SK-N-SH treated with all-trans-retinoic acid at 6 μM for 48 hours (cell line): ENCODE data around the gene IRS1.

Experiments used
- ATAC-seq: fragments of 200-7000 bp; cut with Tn5 transposase; 3 replicates; pipeline ENCODE4 v1.9.1; 2020; ENCODE audit warnings: mild to moderate bottlenecking, moderate library complexity
- ARNTL ChIP-seq: fragments of 450-650 bp; formaldehyde crosslinking; IDR thresholded peaks from 2 replicates; pipeline ENCODE4 v1.5.0; 2020; ENCODE audit warnings: low read depth, mild to moderate bottlenecking, moderate library complexity, borderline replicate concordance
- BACH2 ChIP-seq: fragments of 250-450 bp; sonication (Bioruptor Pico); IDR thresholded peaks from 2 replicates; pipeline ENCODE4 v1.9.0; 2021; ENCODE audit warnings: mild to moderate bottlenecking, borderline replicate concordance
- CSDC2 ChIP-seq: fragments of 250-450 bp; sonication (Bioruptor Pico); IDR thresholded peaks from 2 replicates; pipeline ENCODE4 v1.5.0; 2020; ENCODE audit warnings: mild to moderate bottlenecking, moderate library complexity
- GLIS3 ChIP-seq: fragments of 250-450 bp; sonication (Bioruptor Pico); IDR thresholded peaks from 2 replicates; pipeline ENCODE4 v1.5.0; 2020; ENCODE audit warnings: mild to moderate bottlenecking, moderate library complexity
- ISL1 ChIP-seq: fragments of 250-450 bp; sonication (Bioruptor Pico); IDR thresholded peaks from 2 replicates; pipeline ENCODE4 v2.1.2; 2022; ENCODE audit warnings: mild to moderate bottlenecking, moderate library complexity
- OSR1 ChIP-seq: fragments of 250-450 bp; sonication (Bioruptor Pico); IDR thresholded peaks from 2 replicates; pipeline ENCODE4 v1.8.0; 2022; ENCODE audit warnings: moderate library complexity, mild to moderate bottlenecking, inconsistent platforms
- POU6F1 ChIP-seq: fragments of 250-450 bp; sonication (Bioruptor Pico); IDR thresholded peaks from 2 replicates; pipeline ENCODE4 v1.8.0; 2021; ENCODE audit warnings: low read depth, mild to moderate bottlenecking, moderate library complexity, borderline replicate concordance
- PPARA ChIP-seq: fragments of 250-450 bp; sonication (Bioruptor Pico); IDR thresholded peaks from 2 replicates; pipeline ENCODE4 v1.5.0; 2020; ENCODE audit warnings: mild to moderate bottlenecking, borderline replicate concordance
- RARB ChIP-seq: fragments of 250-450 bp; sonication (Bioruptor Pico); IDR thresholded peaks from 2 replicates; pipeline ENCODE4 v1.8.0; 2021; ENCODE audit warnings: mild to moderate bottlenecking, moderate library complexity
- SNAI2 ChIP-seq: fragments of 250-450 bp; sonication (Bioruptor Pico); IDR thresholded peaks from 2 replicates; pipeline ENCODE4 v1.5.0; 2020; ENCODE audit warnings: mild to moderate bottlenecking, moderate library complexity
- TCF4 ChIP-seq: fragments of 250-450 bp; sonication (Bioruptor Pico); IDR thresholded peaks from 2 replicates; pipeline ENCODE4 v1.8.0; 2021; ENCODE audit warnings: mild to moderate bottlenecking, moderate library complexity, borderline replicate concordance
- TOX ChIP-seq: fragments of 250-450 bp; sonication (Bioruptor Pico); IDR thresholded peaks from 2 replicates; pipeline ENCODE4 v1.8.0; 2021; ENCODE audit warnings: mild to moderate bottlenecking, moderate library complexity, borderline replicate concordance
- TSHZ2 ChIP-seq: fragments of 250-450 bp; sonication (Bioruptor Pico); IDR thresholded peaks from 2 replicates; pipeline ENCODE4 v1.5.0; 2020; ENCODE audit warnings: mild to moderate bottlenecking, moderate library complexity
- ZC3H10 ChIP-seq: fragments of 250-450 bp; sonication (Bioruptor Pico); IDR thresholded peaks from 2 replicates; pipeline ENCODE4 v1.5.1; 2021; ENCODE audit warnings: mild to moderate bottlenecking, moderate library complexity
- ZFP3 ChIP-seq: fragments of 250-450 bp; sonication (Bioruptor Pico); IDR thresholded peaks from 2 replicates; pipeline ENCODE4 v1.5.0; 2020; ENCODE audit warnings: mild to moderate bottlenecking, moderate library complexity
- ZFP30 ChIP-seq: fragments of 450-650 bp; formaldehyde crosslinking; IDR thresholded peaks from 2 replicates; pipeline ENCODE4 v1.5.0; 2022; ENCODE audit warnings: mild to moderate bottlenecking, moderate library complexity
- ZNF565 ChIP-seq: fragments of 450-650 bp; formaldehyde crosslinking; conservative IDR thresholded peaks from 2 replicates; pipeline ENCODE4 v1.5.0; 2020; ENCODE audit warnings: low read depth, mild to moderate bottlenecking, moderate library complexity
- ZNF70 ChIP-seq: fragments of 450-650 bp; formaldehyde crosslinking; IDR thresholded peaks from 2 replicates; pipeline ENCODE4 v1.5.0; 2020; ENCODE audit warnings: mild to moderate bottlenecking, moderate library complexity
- ZNF8 ChIP-seq: fragments of 450-650 bp; formaldehyde crosslinking; IDR thresholded peaks from 2 replicates; pipeline ENCODE4 v1.5.0; 2020; ENCODE audit warnings: mild to moderate bottlenecking, moderate library complexity
- TF ChIP-seq, protein P1 (sequence below): fragments of 250-450 bp; sonication (Bioruptor Pico); IDR thresholded peaks from 2 replicates; pipeline ENCODE4 v1.5.1; 2020; ENCODE audit warnings: low read depth, mild to moderate bottlenecking, moderate library complexity
- TF ChIP-seq, protein P2 (sequence below): fragments of 250-450 bp; sonication (Bioruptor Pico); IDR thresholded peaks from 2 replicates; pipeline ENCODE4 v1.8.0; 2020; ENCODE audit warnings: mild to moderate bottlenecking, moderate library complexity, borderline replicate concordance
- TF ChIP-seq, protein P3 (sequence below): fragments of 250-450 bp; sonication (Bioruptor Pico); IDR thresholded peaks from 2 replicates; pipeline ENCODE4 v1.5.1; 2021; ENCODE audit warnings: mild to moderate bottlenecking, moderate library complexity

IRS1 gene

DNA sequence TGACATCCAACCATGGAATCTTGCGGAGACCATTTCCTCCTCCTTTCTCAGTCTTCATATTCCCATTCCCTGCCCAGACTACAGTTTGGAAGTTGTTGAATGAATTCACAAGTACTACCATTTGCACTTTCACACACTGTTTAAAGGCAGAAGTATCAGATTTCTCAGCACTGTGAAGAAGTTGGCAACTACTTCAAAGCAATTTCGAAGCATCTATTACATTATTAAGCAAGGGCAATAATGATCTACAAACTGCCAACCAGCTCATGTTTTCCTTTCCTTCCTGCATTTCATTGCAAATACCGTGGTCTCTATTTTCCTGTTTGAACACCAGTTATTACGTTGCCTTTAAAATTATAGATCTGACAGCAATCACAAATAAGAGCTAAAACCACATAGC lies 105.5 kb downstream of the IRS1 start:
- TF ChIP-seq RARB (CRISPR knock-in tag) = no peak
- no peak for TF ChIP-seq ZNF8 (CRISPR knock-in tag)
- TF ChIP-seq CSDC2 (CRISPR knock-in tag) = no peak
- TF ChIP-seq ZFP3 (CRISPR knock-in tag) = no peak
- no peak for TF ChIP-seq ZC3H10 (CRISPR knock-in tag)
- TF ChIP-seq GLIS3 (CRISPR knock-in tag) = no peak
- TF ChIP-seq ISL1 (CRISPR knock-in tag) = no peak
- no peak for TF ChIP-seq ZNF565 (CRISPR knock-in tag)
- TF ChIP-seq, protein P1, sequence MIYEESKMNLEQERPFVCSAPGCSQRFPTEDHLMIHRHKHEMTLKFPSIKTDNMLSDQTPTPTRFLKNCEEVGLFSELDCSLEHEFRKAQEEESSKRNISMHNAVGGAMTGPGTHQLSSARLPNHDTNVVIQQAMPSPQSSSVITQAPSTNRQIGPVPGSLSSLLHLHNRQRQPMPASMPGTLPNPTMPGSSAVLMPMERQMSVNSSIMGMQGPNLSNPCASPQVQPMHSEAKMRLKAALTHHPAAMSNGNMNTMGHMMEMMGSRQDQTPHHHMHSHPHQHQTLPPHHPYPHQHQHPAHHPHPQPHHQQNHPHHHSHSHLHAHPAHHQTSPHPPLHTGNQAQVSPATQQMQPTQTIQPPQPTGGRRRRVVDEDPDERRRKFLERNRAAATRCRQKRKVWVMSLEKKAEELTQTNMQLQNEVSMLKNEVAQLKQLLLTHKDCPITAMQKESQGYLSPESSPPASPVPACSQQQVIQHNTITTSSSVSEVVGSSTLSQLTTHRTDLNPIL (CRISPR knock-in tag) = no peak
- TF ChIP-seq TSHZ2 (CRISPR knock-in tag) = no peak
- TF ChIP-seq TOX (CRISPR knock-in tag) = no peak
- TF ChIP-seq ZFP30 = no peak
- no peak for ATAC-seq

GRCh38 chr2:226693521-226693920 lies 106.1 kb downstream of the IRS1 start:
- TF ChIP-seq ZNF70 (CRISPR knock-in tag) (no peak), ZNF565 (CRISPR knock-in tag) (no peak), ZFP3 (CRISPR knock-in tag) (no peak), PPARA (CRISPR knock-in tag) (no peak), GLIS3 (CRISPR knock-in tag) (no peak), BACH2 (CRISPR knock-in tag) (no peak), ZFP30 (no peak), SNAI2 (CRISPR knock-in tag) (no peak), POU6F1 (CRISPR knock-in tag) (no peak), ARNTL (CRISPR knock-in tag) (no peak), TSHZ2 (CRISPR knock-in tag) (no peak), TOX (CRISPR knock-in tag) (no peak), TCF4 (CRISPR knock-in tag) (no peak), OSR1 (CRISPR knock-in tag) (no peak), CSDC2 (CRISPR knock-in tag) (no peak)
- TF ChIP-seq, protein P1 (CRISPR knock-in tag) = no peak
- TF ChIP-seq, protein P2, sequence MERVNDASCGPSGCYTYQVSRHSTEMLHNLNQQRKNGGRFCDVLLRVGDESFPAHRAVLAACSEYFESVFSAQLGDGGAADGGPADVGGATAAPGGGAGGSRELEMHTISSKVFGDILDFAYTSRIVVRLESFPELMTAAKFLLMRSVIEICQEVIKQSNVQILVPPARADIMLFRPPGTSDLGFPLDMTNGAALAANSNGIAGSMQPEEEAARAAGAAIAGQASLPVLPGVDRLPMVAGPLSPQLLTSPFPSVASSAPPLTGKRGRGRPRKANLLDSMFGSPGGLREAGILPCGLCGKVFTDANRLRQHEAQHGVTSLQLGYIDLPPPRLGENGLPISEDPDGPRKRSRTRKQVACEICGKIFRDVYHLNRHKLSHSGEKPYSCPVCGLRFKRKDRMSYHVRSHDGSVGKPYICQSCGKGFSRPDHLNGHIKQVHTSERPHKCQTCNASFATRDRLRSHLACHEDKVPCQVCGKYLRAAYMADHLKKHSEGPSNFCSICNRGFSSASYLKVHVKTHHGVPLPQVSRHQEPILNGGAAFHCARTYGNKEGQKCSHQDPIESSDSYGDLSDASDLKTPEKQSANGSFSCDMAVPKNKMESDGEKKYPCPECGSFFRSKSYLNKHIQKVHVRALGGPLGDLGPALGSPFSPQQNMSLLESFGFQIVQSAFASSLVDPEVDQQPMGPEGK (CRISPR knock-in tag) = no peak
- TF ChIP-seq, protein P3, sequence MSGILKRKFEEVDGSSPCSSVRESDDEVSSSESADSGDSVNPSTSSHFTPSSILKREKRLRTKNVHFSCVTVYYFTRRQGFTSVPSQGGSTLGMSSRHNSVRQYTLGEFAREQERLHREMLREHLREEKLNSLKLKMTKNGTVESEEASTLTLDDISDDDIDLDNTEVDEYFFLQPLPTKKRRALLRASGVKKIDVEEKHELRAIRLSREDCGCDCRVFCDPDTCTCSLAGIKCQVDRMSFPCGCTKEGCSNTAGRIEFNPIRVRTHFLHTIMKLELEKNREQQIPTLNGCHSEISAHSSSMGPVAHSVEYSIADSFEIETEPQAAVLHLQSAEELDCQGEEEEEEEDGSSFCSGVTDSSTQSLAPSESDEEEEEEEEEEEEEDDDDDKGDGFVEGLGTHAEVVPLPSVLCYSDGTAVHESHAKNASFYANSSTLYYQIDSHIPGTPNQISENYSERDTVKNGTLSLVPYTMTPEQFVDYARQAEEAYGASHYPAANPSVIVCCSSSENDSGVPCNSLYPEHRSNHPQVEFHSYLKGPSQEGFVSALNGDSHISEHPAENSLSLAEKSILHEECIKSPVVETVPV (CRISPR knock-in tag) = no peak
- ATAC-seq = no peak
